ENCODE measurements around the gene SDCBP2. TPM values are rescaled to one million over a fixed set of nuclear protein-coding genes. Genes with fewer than 3 reads are reported as not detected.

The SDCBP2 gene, protein sequence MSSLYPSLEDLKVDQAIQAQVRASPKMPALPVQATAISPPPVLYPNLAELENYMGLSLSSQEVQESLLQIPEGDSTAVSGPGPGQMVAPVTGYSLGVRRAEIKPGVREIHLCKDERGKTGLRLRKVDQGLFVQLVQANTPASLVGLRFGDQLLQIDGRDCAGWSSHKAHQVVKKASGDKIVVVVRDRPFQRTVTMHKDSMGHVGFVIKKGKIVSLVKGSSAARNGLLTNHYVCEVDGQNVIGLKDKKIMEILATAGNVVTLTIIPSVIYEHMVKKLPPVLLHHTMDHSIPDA
- 1 to 10 TPM; 1.9 to 2.2 (median 2.2) TPM for total RNA-seq
- 2.0 TPM for polyA plus RNA-seq
- long read RNA-seq, donor 1, partial matches to known transcripts: 0 of 1 reads
- long read RNA-seq, donor 1, other reads (novel, unspliced or antisense): 0 of 1 reads
- long read RNA-seq, donor 2: 0 reads
- long read RNA-seq, donor 3, partial matches to known transcripts: 2 of 15 reads
- long read RNA-seq, donor 3, other reads (novel, unspliced or antisense): 13 of 15 reads
- long read RNA-seq, donor 4, partial matches to known transcripts: 0 of 1 reads
- long read RNA-seq, donor 4, other reads (novel, unspliced or antisense): 1 of 1 reads

DNA sequence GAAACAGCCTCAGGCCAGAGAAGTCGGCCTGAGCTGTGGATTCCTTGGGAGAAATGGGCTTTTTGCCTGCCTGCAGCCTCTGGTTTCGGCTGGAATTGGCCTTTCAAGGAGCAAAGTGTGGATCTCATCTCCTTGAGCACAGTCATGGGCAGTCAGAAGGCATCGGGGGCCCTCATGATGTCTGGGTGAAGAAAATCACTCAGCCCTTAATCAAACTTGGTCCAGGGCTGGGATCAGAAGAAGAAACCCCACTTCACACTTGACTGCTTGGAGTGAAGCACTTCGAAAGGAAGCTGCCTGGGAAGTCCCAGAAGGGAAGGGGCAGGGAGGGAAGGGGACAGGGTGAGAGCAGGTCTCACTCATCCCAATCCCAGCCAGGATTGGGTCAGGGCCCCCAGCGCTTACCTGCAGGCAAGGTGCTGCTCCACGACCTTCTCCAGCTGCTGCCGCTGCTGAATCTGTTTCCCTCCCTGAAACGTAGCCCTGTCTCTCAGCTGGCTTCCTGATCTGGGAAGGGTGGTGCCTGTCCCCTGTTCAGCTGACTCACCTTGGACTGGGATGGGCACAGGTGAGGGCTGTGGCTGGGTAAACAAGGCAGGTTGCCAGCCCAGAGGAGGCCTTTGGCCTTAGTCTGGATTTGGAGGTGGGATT is at the start of gene SDCBP2:
Gene SDCBP2, minus strand, starts transcription at position 460 of the 651 bp plus-strand sequence. CDS start 8,723 bp downstream, outside the sequence.
- intact Hi-C loops (cut with DNase I): loop anchor here in 1 of 4 donors (5.0 kb wide), 1 partner anchor 58 kb away; no protein-coding TSS in a partner anchor
- Histone ChIP-seq H3K27me3 (ENCODE audit: control insufficient read depth, insufficient read depth) (no peaks in the 10 kb centered on the region), H3K4me1 (ENCODE audit: control insufficient read depth, insufficient read depth, low read length) (peaks cover 30% of the 10 kb centered on the region), H3K27ac (ENCODE audit: low read length) (peak within 1 kb of the TSS; percentile 65), H3K4me3 (ENCODE audit: low read length) (no peak within 1 kb of the TSS), H3K9me3 (ENCODE audit: control insufficient read depth, low read length) (no peaks in the 10 kb centered on the region)
- DNase-seq (peak in 1 of 3 donors; percentile 38), ATAC-seq (no peak)
- WGBS: 77% methylated on average over 8 of the region's 8 CpGs

- Histone ChIP-seq H3K27me3 (ENCODE audit: control insufficient read depth, insufficient read depth) (no peaks in the 10 kb centered on the region), H3K4me1 (ENCODE audit: control insufficient read depth, insufficient read depth, low read length) (peaks cover 27% of the 10 kb centered on the region), H3K9me3 (ENCODE audit: control insufficient read depth, low read length) (no peaks in the 10 kb centered on the region), H3K27ac (ENCODE audit: low read length) (no peak overlapping the region), H3K4me3 (ENCODE audit: low read length) (no peak overlapping the region)
- ATAC-seq: no peak
- intact Hi-C loops (cut with DNase I): no loop called here
- no peak for DNase-seq
- 79% methylated on average over 6 of the region's 6 CpGs for WGBS
Observed at GRCh38 chr20:1378735-1379125, 49.8 kb upstream of the SDCBP2 start.

DNA sequence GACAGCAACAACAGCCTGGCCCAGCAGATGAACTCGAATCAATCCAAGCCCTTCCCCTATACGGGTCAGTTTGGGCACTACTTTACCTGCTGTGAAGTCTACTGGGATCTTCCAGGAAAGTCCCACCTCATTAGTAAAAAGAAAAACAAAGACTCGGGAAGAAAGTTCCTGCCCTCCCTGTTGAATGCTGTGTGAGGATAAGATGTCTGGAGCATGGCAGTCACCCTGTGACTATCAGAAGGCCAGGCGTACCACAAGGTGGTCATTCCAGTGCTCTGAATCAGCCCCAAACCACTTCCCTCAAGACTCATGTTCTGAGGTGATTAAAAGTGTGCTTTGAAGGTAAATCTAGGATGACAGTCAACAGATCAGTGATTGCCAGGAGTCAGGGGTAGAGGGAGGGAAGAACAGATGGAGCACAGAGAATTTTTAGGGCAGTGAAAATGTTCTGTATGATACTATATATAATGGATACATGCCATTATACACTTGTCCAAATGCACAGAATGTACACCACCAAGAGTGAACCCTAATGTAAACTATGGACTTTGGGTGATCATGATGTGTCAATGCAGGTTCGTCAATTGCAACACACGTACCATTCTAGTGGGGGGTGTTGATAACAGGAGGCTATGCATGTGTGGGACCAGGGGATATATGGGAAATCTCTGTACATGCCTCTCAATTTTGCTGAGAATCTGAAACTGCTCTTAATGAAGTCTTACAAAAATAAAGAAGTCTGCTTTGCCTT is 49.2 kb upstream of the SDCBP2 start:
- Histone ChIP-seq H3K4me1 (ENCODE audit: control insufficient read depth, insufficient read depth, low read length) (peaks cover 31% of the 10 kb centered on the region), H3K27ac (ENCODE audit: low read length) (peak overlapping the region; percentile 34), H3K9me3 (ENCODE audit: control insufficient read depth, low read length) (no peaks in the 10 kb centered on the region), H3K4me3 (ENCODE audit: low read length) (no peak overlapping the region), H3K27me3 (ENCODE audit: control insufficient read depth, insufficient read depth) (no peaks in the 10 kb centered on the region)
- intact Hi-C loops (cut with DNase I): no loop called here
- DNase-seq (no peak), ATAC-seq (no peak)
- WGBS: 69% methylated on average over 6 of the region's 6 CpGs

DNA sequence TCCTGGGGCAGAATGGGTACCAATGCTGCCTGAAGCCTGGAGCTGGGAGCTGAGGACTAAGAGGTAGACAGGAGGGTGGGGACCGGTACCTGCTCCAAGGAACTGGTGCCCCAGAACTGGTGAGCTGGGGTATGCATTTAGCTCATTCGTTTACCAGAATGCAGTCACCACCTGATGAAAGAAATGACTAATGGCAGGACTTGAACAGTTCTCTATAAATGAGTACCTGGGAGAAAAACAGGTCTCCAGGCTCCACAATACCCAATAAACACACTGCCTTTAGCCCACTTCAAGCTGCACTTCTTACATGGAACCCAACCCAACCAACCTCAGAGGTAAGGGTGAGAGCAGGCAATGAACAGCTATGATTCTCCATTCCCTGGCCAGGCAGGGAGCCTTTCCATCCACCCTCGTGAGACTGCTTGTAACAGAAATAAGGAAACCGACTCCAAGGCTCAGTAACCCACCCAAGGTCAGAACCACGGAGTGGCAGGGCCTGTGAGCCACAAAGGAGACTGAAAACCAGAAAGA is 48.5 kb upstream of the SDCBP2 start:
- WGBS: 69% methylated on average over 5 of the region's 5 CpGs
- ATAC-seq: no peak
- DNase-seq: no peak
- Histone ChIP-seq H3K4me1 (ENCODE audit: control insufficient read depth, insufficient read depth, low read length) (peaks cover 31% of the 10 kb centered on the region), H3K4me3 (ENCODE audit: low read length) (no peak overlapping the region), H3K27me3 (ENCODE audit: control insufficient read depth, insufficient read depth) (no peaks in the 10 kb centered on the region), H3K27ac (ENCODE audit: low read length) (peak overlapping the region; percentile 59), H3K9me3 (ENCODE audit: control insufficient read depth, low read length) (no peaks in the 10 kb centered on the region)
- intact Hi-C loops (cut with DNase I): no loop called here

DNA sequence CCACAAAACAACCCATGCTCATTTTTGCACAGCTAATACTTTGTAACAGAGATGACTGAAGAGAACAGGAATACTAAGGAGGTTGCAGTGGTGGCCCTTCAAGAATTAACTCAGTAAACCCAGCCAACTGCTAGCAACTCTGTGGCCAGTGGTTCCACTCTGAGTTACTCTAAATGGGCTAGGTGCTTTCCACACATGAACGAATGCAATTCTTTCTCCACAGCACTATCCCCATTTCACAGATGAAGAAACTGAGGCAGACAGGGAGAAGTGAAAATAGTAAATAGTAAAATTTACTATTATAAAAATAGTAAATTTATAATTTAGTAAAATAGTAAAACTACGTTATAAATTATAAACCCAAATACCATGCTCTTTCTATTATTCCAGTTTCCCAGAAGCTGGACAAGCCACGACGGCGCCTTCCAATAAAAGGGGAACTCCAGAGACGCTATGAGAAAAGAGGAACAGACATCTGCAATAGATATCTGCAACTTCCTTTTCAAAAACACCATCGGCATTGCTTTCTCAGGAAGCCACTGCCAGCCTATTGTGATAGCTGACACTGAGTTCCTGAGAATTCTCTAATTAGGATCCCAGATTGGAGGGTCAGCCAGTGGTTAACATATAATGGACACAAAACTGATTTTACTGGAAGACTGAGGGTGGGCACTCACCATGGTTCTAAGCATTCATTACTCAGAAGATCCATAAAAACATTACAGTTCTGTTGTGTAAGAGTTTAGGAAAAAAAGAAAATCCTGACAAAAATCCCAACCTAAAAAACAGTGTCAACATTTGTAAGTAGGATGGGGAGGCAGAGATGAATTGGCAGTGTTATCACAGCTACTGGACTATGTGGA is 47.7 kb upstream of the SDCBP2 start:
- peaks cover 25% of the 10 kb centered on the region for H3K4me1 ChIP-seq (ENCODE audit: control insufficient read depth, insufficient read depth, low read length)
- no peaks in the 10 kb centered on the region for H3K9me3 ChIP-seq (ENCODE audit: control insufficient read depth, low read length)
- intact Hi-C loops (cut with DNase I): no loop called here
- ATAC-seq: peak in 1 of 2 donors; percentile 9
- peak overlapping the region; percentile 61 for H3K27ac ChIP-seq (ENCODE audit: low read length)
- no peaks in the 10 kb centered on the region for H3K27me3 ChIP-seq (ENCODE audit: control insufficient read depth, insufficient read depth)
- no peak for DNase-seq
- WGBS: 44% methylated on average over 7 of the region's 7 CpGs
- no peak overlapping the region for H3K4me3 ChIP-seq (ENCODE audit: low read length)

- DNase-seq (no peak), ATAC-seq (peak in 1 of 2 donors; percentile 7)
- Histone ChIP-seq H3K4me3 (ENCODE audit: low read length) (no peak overlapping the region), H3K9me3 (ENCODE audit: control insufficient read depth, low read length) (no peaks in the 10 kb centered on the region), H3K27ac (ENCODE audit: low read length) (peak overlapping the region; percentile 66), H3K4me1 (ENCODE audit: control insufficient read depth, insufficient read depth, low read length) (peaks cover 29% of the 10 kb centered on the region), H3K27me3 (ENCODE audit: control insufficient read depth, insufficient read depth) (no peaks in the 10 kb centered on the region)
- 66% methylated on average over 1 of the region's 1 CpG for whole genome bisulfite sequencing
- intact Hi-C loops (cut with DNase I): no loop called here
Observed at GRCh38 chr20:1376007-1376406, 47.1 kb upstream of the SDCBP2 start.

DNA sequence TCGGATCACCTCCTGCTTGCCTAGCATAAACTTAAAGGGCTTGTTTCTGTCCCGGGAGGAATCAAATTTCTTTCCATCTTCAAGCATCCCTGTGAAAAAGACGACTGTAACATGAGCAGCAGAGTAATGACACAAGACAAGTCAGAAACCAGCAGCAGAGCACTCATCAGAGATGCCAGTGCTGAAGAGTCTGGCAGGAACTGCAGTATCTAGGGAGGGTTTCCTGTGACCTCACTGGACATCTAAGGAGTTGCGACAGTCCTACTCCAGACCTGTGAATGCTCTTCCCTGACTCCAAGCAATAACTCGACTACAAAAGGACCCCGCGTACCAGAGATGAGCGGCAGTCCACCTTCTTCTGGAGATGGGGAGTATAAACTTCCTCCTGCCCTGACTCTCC is 46.6 kb upstream of the SDCBP2 start:
- 41% methylated on average over 8 of the region's 8 CpGs for WGBS
- Histone ChIP-seq H3K27ac (ENCODE audit: low read length) (peak overlapping the region; percentile 31), H3K4me1 (ENCODE audit: control insufficient read depth, insufficient read depth, low read length) (peaks cover 33% of the 10 kb centered on the region), H3K4me3 (ENCODE audit: low read length) (no peak overlapping the region), H3K9me3 (ENCODE audit: control insufficient read depth, low read length) (no peaks in the 10 kb centered on the region), H3K27me3 (ENCODE audit: control insufficient read depth, insufficient read depth) (no peaks in the 10 kb centered on the region)
- intact Hi-C loops (cut with DNase I): no loop called here
- DNase-seq: no peak
- peak; percentile 53 to 78 for ATAC-seq

GRCh38 chr20:1374246-1374645 is 45.3 kb upstream of the SDCBP2 start:
- WGBS: 36% methylated on average over 2 of the region's 2 CpGs
- DNase-seq: no peak
- H3K4me1 ChIP-seq (ENCODE audit: control insufficient read depth, insufficient read depth, low read length): peaks cover 32% of the 10 kb centered on the region
- H3K4me3 ChIP-seq (ENCODE audit: low read length): no peak overlapping the region
- peak overlapping the region; percentile 33 for H3K27ac ChIP-seq (ENCODE audit: low read length)
- H3K27me3 ChIP-seq (ENCODE audit: control insufficient read depth, insufficient read depth): no peaks in the 10 kb centered on the region
- H3K9me3 ChIP-seq (ENCODE audit: control insufficient read depth, low read length): no peaks in the 10 kb centered on the region
- intact Hi-C loops (cut with DNase I): loop anchor here in 1 of 4 donors (5.0 kb wide), 1 partner anchor 37 kb away; no protein-coding TSS in a partner anchor
- ATAC-seq: peak; percentile 39 to 61

GRCh38 chr20:1373614-1374013 is 44.7 kb upstream of the SDCBP2 start:
- no peak overlapping the region for H3K4me3 ChIP-seq (ENCODE audit: low read length)
- intact Hi-C loops (cut with DNase I): loop anchor here in 1 of 4 donors (5.0 kb wide), 1 partner anchor 36 kb away; no protein-coding TSS in a partner anchor
- DNase-seq (no peak), ATAC-seq (peak in 1 of 2 donors; percentile 2)
- H3K9me3 ChIP-seq (ENCODE audit: control insufficient read depth, low read length): no peaks in the 10 kb centered on the region
- H3K27ac ChIP-seq (ENCODE audit: low read length): peak overlapping the region; percentile 25
- peaks cover 34% of the 10 kb centered on the region for H3K4me1 ChIP-seq (ENCODE audit: control insufficient read depth, insufficient read depth, low read length)
- no peaks in the 10 kb centered on the region for H3K27me3 ChIP-seq (ENCODE audit: control insufficient read depth, insufficient read depth)
- WGBS: 30% methylated on average over 4 of the region's 4 CpGs

Data from right cardiac atrium (tissue), 5 donors.